NCI-H146 treated with DMSO at 0.1 percent for 48 hours (cell line): Measurements from ENCODE around the gene CLMP.
"Not testable (repeated sequence)": the region's sequence is repeated elsewhere in the genome, so short reads cannot be mapped to it uniquely, and the experiment has no call there.

Experiments used
- DNase-seq: peaks from one replicate; lab custom pipeline; 2025; ENCODE audit not compliant: unreplicated experiment; lab: John Stamatoyannopoulos, UW

Gene CLMP

GRCh38 chr11:123218451-123218850 is 23.4 kb upstream of the CLMP start:
- no peak for DNase-seq

- DNase-seq: no peak
Measured at GRCh38 chr11:123217897-123218296, 22.8 kb upstream of the CLMP start.

GRCh38 chr11:123216249-123216648 is 21.2 kb upstream of the CLMP start:
- DNase-seq: no peak

GRCh38 chr11:123214940-123215339 is 19.9 kb upstream of the CLMP start:
- DNase-seq: no peak

GRCh38 chr11:123214396-123214795 is 19.3 kb upstream of the CLMP start:
- no peak for DNase-seq

- no peak for DNase-seq
Measured at GRCh38 chr11:123213307-123213771, 18.3 kb upstream of the CLMP start.

GRCh38 chr11:123212406-123212805 is 17.4 kb upstream of the CLMP start:
- no peak for DNase-seq

- DNase-seq: no peak
Measured at GRCh38 chr11:123211981-123212380, 16.9 kb upstream of the CLMP start.

- DNase-seq: no peak
Measured at GRCh38 chr11:123211149-123211852, 16.3 kb upstream of the CLMP start.

GRCh38 chr11:123209591-123209990 is 14.5 kb upstream of the CLMP start:
- no peak for DNase-seq

- DNase-seq: no peak
Measured at GRCh38 chr11:123206791-123207434, 11.9 kb upstream of the CLMP start.

- not testable (repeated sequence) for DNase-seq
Measured at GRCh38 chr11:123206055-123206454, 11.0 kb upstream of the CLMP start.

GRCh38 chr11:123203934-123204333 is 8.9 kb upstream of the CLMP start:
- no peak for DNase-seq

GRCh38 chr11:123203471-123203870 is 8.4 kb upstream of the CLMP start:
- DNase-seq: no peak

- no peak for DNase-seq
Measured at GRCh38 chr11:123202155-123203151, 7.4 kb upstream of the CLMP start.

GRCh38 chr11:123200264-123200663 is 5.2 kb upstream of the CLMP start:
- no peak for DNase-seq

- no peak for DNase-seq
Measured at GRCh38 chr11:123197711-123198110, 2.7 kb upstream of the CLMP start.

GRCh38 chr11:123196060-123196714 is 1.1 kb upstream of the CLMP start:
- no peak for DNase-seq

GRCh38 chr11:123194337-123195187 is 486 bp downstream of the CLMP start:
- no peak for DNase-seq

GRCh38 chr11:123193742-123194141 is 1.3 kb downstream of the CLMP start:
- no peak for DNase-seq
